ENCODE results near the gene DPY30. TPM values are rescaled to one million over a fixed set of nuclear protein-coding genes. Genes with fewer than 3 reads are reported as not detected.
A peak's percentile ranks its signal among the peaks of the same experiment; 100 is the strongest.

DPY30 gene
- 125 TPM for polyA plus RNA-seq (2013, experiment 1 of 2)
- polyA plus RNA-seq (2013, experiment 2 of 2): 147 TPM

DNA sequence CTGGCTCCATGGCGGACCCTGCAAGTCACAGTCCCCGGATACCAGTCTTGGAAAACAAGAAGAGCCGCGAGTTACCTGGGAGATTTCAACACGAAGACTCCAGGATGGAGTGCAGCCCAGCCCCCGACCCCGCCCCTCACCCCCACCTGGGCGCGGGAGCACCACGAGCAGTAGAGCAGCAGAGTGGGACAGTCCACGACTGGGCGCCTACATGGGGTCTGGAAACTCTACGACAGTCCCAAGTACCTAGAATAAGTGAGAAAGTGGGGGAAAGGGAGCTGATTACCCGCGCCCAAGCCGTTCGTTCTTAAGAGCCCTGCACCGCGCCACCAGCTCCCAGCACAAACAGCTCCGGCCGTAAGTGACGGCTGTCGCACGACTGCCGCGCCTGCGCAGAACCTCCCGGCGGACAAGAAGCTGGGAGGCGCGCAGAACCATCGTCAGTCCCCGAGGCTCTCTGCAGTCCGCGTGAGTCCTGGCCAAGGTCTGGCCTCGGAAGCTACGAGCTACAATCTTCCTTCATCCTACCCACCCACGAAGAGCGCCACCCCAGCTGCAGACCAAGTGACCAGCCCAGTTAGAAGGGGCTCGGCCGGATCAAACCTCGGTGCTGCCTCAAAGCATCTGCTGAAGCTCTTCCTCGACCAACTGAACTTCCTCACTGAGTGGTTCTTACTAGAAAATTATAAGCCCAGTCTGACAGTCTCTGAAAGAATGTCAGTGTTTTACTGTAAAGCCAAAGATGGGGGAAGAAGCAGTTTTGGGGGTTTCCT, at the start of gene DPY30:
DPY30 (minus strand) TSS at position 359 of the 773 bp plus-strand sequence; CDS start at position 10, 349 bp downstream.
- WGBS, 2 experiments (ENCODE audit: insufficient coverage in 2 of 2): 0% methylated on average over 29 to 35 of the region's 43 CpGs
- Histone ChIP-seq H3K4me1 (ENCODE audit: control insufficient read depth, insufficient read depth, low read length, poor library complexity, severe bottlenecking) (no peaks in the 10 kb centered on the region), H3K27ac (ENCODE audit: low read depth, low read length, severe bottlenecking) (peak within 1 kb of the TSS; percentile 86), H3K9me3 (ENCODE audit: control insufficient read depth, low read length) (no peaks in the 10 kb centered on the region), H3K36me3 (ENCODE audit: control insufficient read depth, insufficient read depth, low read length) (peaks cover 31% of the 10 kb centered on the region), H3K4me3 (ENCODE audit: extremely low read depth, insufficient read depth, low read length, poor library complexity, severe bottlenecking) (peak within 1 kb of the TSS; percentile 89)

DNA sequence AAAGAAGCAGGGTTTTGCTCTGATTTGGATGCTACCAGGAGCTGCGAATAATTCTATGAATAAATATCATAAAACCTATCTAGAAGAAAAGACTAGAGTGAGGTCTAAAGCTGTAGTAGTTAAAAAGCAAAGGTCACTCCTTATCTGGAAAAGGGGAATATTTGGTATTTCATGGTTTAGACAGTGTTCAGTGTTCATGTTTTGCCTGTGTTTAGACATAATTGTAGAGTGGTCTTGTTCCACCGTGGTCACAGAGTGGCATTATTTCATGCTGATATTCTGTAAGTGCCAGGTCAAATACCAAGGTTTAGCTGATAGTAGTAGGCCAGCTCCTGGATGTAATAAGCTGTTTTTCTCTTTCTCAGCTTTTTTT, 34.5 kb upstream of the DPY30 start:
- Histone ChIP-seq H3K4me3 (ENCODE audit: extremely low read depth, insufficient read depth, low read length, poor library complexity, severe bottlenecking) (no peak overlapping the region), H3K4me1 (ENCODE audit: control insufficient read depth, insufficient read depth, low read length, poor library complexity, severe bottlenecking) (no peaks in the 10 kb centered on the region), H3K36me3 (ENCODE audit: control insufficient read depth, insufficient read depth, low read length) (peaks cover 13% of the 10 kb centered on the region), H3K27ac (ENCODE audit: low read depth, low read length, severe bottlenecking) (no peak overlapping the region), H3K9me3 (ENCODE audit: control insufficient read depth, low read length) (no peaks in the 10 kb centered on the region)
- 100% methylated on average over 1 of the region's 2 CpGs for WGBS, 2 experiments (ENCODE audit: insufficient coverage in 2 of 2)

DNA sequence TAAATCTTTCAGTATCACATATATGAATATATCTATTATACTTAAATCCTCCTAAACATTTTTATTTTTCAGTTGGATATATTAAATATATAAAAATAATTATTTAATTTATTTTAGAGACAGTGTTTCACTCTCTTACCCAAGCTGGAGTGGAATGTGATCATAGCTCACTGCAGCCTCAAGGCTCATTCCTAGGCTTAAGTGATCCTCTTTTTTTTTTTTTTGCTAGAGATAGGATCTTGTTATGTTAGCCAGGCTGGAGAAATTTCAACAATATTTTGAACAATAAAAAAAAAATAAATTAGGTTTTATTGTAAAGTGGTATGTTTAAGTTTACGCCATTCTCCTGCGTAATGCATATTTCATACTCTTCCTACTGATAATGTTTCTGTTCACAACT, 27.9 kb upstream of the DPY30 start:
- no peaks in the 10 kb centered on the region for H3K9me3 ChIP-seq (ENCODE audit: control insufficient read depth, low read length)
- no peak overlapping the region for H3K27ac ChIP-seq (ENCODE audit: low read depth, low read length, severe bottlenecking)
- no CpG with 5 or more reads among the region's 2 CpGs for WGBS, 2 experiments (ENCODE audit: insufficient coverage in 2 of 2)
- H3K4me1 ChIP-seq (ENCODE audit: control insufficient read depth, insufficient read depth, low read length, poor library complexity, severe bottlenecking): peaks cover 7% of the 10 kb centered on the region
- no peak overlapping the region for H3K4me3 ChIP-seq (ENCODE audit: extremely low read depth, insufficient read depth, low read length, poor library complexity, severe bottlenecking)
- H3K36me3 ChIP-seq (ENCODE audit: control insufficient read depth, insufficient read depth, low read length): peaks cover 9% of the 10 kb centered on the region

DNA sequence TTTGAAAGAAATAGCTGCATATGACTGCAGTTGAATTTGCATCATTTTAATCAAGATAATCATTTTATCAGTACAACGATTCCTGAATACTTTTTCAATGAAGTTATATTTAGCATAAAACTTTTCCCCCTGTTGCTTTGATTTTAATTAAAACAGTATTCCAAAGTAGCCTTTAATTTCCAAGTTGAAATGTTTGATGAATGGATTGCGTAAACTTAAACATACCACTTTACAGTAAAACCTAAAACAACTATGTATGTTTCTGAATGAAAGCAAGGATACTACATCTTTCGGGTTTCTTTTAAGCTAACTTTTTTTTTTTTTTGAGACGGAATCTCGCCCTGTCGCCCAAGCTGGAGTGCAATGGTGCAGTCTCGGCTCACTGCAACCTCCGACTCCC, 25.1 kb upstream of the DPY30 start:
- no peaks in the 10 kb centered on the region for H3K36me3 ChIP-seq (ENCODE audit: control insufficient read depth, insufficient read depth, low read length)
- H3K27ac ChIP-seq (ENCODE audit: low read depth, low read length, severe bottlenecking): no peak overlapping the region
- peaks cover 7% of the 10 kb centered on the region for H3K4me1 ChIP-seq (ENCODE audit: control insufficient read depth, insufficient read depth, low read length, poor library complexity, severe bottlenecking)
- H3K4me3 ChIP-seq (ENCODE audit: extremely low read depth, insufficient read depth, low read length, poor library complexity, severe bottlenecking): peak overlapping the region; percentile 68
- WGBS, 2 experiments (ENCODE audit: insufficient coverage in 2 of 2): 92 to 93% methylated on average over 3 to 6 of the region's 8 CpGs
- H3K9me3 ChIP-seq (ENCODE audit: control insufficient read depth, low read length): no peaks in the 10 kb centered on the region

DNA sequence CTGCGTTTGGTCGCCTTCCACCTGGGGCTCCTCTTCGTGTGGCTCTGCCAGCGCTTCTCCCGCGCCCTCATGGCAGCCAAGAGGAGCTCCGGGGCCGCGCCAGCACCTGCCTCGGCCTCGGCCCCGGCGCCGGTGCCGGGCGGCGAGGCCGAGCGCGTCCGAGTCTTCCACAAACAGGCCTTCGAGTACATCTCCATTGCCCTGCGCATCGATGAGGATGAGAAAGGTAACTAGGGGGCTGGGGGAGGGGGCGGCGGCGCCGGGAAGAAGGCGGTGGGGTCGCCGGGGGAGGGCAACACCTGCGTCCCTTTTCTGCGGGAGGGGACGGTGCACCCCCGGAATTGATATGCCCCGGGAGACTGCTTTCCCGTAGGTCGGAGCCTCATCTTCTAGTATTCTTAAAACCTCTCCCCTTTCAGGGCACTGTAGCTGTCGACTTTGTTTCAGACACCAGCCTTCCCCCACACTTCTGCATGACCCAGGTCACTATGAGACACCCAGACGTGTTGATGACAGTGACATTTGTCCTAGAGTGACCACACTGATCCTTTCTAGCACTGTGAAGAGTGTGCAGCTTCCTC, 24.5 kb upstream of the DPY30 start:
- H3K36me3 ChIP-seq (ENCODE audit: control insufficient read depth, insufficient read depth, low read length): no peaks in the 10 kb centered on the region
- peak overlapping the region; percentile 90 for H3K27ac ChIP-seq (ENCODE audit: low read depth, low read length, severe bottlenecking)
- 0 to 1% methylated on average over 16 to 34 of the region's 40 CpGs for WGBS, 2 experiments (ENCODE audit: insufficient coverage in 2 of 2)
- H3K4me3 ChIP-seq (ENCODE audit: extremely low read depth, insufficient read depth, low read length, poor library complexity, severe bottlenecking): peak overlapping the region; percentile 68
- H3K9me3 ChIP-seq (ENCODE audit: control insufficient read depth, low read length): no peaks in the 10 kb centered on the region
- H3K4me1 ChIP-seq (ENCODE audit: control insufficient read depth, insufficient read depth, low read length, poor library complexity, severe bottlenecking): peaks cover 7% of the 10 kb centered on the region

DNA sequence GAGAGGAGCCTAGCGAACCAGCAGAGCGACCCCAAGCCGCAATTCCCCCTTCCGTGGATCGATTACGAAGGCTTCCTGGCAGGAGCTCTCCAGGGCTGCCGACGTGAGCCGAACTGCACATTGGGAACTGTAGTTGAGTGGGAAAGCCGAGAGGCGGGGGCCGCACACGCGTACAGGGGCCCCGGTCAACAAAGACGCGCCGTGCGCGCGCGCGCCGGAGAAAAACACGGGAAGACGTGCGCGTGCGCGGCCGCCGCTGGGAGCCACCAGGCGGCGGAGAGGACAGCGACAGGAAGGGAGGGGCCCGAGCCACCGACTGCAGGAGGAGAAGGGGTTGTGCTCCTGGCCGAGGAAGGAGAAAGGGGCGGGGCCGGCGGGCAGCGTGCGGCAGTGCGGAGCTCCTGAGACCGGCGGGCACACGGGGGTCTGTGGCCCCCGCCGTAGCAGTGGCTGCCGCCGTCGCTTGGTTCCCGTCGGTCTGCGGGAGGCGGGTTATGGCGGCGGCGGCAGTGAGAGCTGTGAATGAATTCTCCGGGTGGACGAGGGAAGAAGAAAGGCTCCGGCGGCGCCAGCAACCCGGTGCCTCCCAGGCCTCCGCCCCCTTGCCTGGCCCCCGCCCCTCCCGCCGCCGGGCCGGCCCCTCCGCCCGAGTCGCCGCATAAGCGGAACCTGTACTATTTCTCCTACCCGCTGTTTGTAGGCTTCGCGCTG, 23.9 kb upstream of the DPY30 start, which contains the start of gene SPAST:
SPAST (plus strand) TSS at position 247 of the 711 bp plus-strand sequence; CDS start at position 523, 276 bp downstream.
- H3K4me3 ChIP-seq (ENCODE audit: extremely low read depth, insufficient read depth, low read length, poor library complexity, severe bottlenecking): peak within 1 kb of the TSS; percentile 68
- no peaks in the 10 kb centered on the region for H3K36me3 ChIP-seq (ENCODE audit: control insufficient read depth, insufficient read depth, low read length)
- peak within 1 kb of the TSS; percentile 90 for H3K27ac ChIP-seq (ENCODE audit: low read depth, low read length, severe bottlenecking)
- 0 to 1% methylated on average over 33 to 50 of the region's 79 CpGs for WGBS, 2 experiments (ENCODE audit: insufficient coverage in 2 of 2)
- H3K9me3 ChIP-seq (ENCODE audit: control insufficient read depth, low read length): no peaks in the 10 kb centered on the region
- peaks cover 7% of the 10 kb centered on the region for H3K4me1 ChIP-seq (ENCODE audit: control insufficient read depth, insufficient read depth, low read length, poor library complexity, severe bottlenecking)

DNA sequence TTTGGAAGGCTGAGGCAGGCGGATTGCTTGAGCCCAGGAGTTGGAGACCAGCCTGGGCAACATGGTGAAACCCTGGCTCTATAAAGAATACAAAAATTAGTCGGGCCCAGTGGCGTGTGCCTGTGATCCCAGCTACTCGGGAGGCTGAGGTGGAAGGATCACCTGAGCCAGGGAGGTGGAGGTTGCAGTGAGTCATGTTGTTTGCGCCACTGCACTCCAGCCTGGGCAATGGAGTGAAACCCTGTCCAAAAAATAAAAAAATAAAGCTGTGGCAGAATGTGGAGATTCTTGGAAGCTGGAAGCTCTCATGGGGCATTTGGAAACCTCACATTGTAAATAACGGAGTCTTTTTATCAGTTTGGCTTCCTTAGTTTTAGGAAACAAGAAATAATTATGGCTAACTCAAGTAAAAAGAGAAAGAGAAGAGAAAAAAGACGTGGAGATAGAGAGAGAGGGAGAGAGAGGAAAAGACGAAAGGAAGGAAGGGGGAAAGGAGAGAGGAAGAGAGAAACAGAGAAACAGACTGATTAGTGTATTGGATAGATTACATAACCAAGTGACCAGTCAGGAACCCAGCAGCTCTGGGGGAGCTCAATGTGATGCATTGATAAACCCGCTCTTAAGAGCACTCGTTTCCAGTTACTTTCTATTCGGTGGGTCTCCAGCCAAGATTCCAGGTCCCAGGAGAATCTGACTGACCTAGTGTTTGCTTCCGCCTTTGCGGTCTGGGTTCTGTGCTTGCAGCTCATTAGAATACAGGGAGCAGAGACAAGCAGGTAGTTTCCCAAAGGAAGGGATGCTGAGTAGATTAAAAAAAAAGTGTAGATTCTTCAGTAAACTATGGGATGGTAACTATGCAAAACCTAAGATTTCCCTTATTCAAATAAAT, 22.6 kb upstream of the DPY30 start:
- H3K4me3 ChIP-seq (ENCODE audit: extremely low read depth, insufficient read depth, low read length, poor library complexity, severe bottlenecking): peak overlapping the region; percentile 68
- H3K27ac ChIP-seq (ENCODE audit: low read depth, low read length, severe bottlenecking): no peak overlapping the region
- no peaks in the 10 kb centered on the region for H3K36me3 ChIP-seq (ENCODE audit: control insufficient read depth, insufficient read depth, low read length)
- peaks cover 10% of the 10 kb centered on the region for H3K4me1 ChIP-seq (ENCODE audit: control insufficient read depth, insufficient read depth, low read length, poor library complexity, severe bottlenecking)
- 66 to 74% methylated on average over 12 to 13 of the region's 13 CpGs for WGBS, 2 experiments (ENCODE audit: insufficient coverage in 2 of 2)
- no peaks in the 10 kb centered on the region for H3K9me3 ChIP-seq (ENCODE audit: control insufficient read depth, low read length)

DNA sequence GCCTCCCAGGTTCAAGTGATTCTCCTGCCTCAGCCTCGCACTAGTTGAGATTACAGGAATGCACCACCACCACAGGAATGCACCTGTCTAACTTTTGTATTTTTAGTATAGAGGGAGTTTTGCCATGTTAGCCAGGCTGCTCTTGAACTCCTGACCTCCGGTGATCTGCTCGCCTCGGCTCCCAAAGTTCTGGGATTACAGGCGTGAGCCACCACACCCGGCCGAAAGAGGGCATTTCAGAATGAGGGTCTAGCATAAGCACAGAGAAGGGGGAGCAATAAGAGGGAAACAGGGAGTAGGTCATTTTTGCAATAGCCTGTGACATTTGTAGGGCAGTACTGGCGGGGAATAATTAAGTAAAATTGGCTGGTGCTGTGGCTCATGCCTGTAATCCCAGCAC, 21.8 kb upstream of the DPY30 start:
- Histone ChIP-seq H3K9me3 (ENCODE audit: control insufficient read depth, low read length) (no peaks in the 10 kb centered on the region), H3K36me3 (ENCODE audit: control insufficient read depth, insufficient read depth, low read length) (no peaks in the 10 kb centered on the region), H3K4me1 (ENCODE audit: control insufficient read depth, insufficient read depth, low read length, poor library complexity, severe bottlenecking) (peaks cover 10% of the 10 kb centered on the region), H3K27ac (ENCODE audit: low read depth, low read length, severe bottlenecking) (no peak overlapping the region), H3K4me3 (ENCODE audit: extremely low read depth, insufficient read depth, low read length, poor library complexity, severe bottlenecking) (no peak overlapping the region)
- WGBS, 2 experiments (ENCODE audit: insufficient coverage in 2 of 2): 91 to 97% methylated on average over 7 to 8 of the region's 8 CpGs

DNA sequence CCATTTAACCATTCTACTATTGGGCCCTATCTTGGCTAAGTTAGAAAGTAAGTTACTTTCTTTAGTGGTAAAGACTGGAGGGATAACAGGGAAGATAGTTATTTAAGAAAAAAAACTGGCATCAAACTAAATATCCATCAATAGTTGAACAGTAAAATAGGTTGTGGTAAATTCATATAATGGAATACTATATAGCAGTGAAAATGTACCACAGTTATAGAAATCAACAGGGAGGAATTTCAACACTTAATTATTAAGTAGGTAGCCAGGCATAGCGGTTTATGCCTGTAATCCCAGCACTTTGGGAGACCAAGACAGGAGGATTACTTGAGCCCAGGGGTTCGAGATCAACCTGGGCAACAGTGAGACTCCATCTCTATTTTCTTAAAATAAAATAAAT, 20.7 kb upstream of the DPY30 start:
- H3K36me3 ChIP-seq (ENCODE audit: control insufficient read depth, insufficient read depth, low read length): no peaks in the 10 kb centered on the region
- WGBS, 2 experiments (ENCODE audit: insufficient coverage in 2 of 2): no CpG with 5 or more reads among the region's 2 CpGs

GRCh38 chr2:32058130-32058529, 18.5 kb upstream of the DPY30 start:
- H3K4me3 ChIP-seq (ENCODE audit: extremely low read depth, insufficient read depth, low read length, poor library complexity, severe bottlenecking): no peak overlapping the region
- H3K27ac ChIP-seq (ENCODE audit: low read depth, low read length, severe bottlenecking): no peak overlapping the region
- no CpG with 5 or more reads among the region's 2 CpGs for WGBS, 2 experiments (ENCODE audit: insufficient coverage in 2 of 2)
- H3K9me3 ChIP-seq (ENCODE audit: control insufficient read depth, low read length): no peaks in the 10 kb centered on the region
- H3K4me1 ChIP-seq (ENCODE audit: control insufficient read depth, insufficient read depth, low read length, poor library complexity, severe bottlenecking): peaks cover 3% of the 10 kb centered on the region
- H3K36me3 ChIP-seq (ENCODE audit: control insufficient read depth, insufficient read depth, low read length): no peaks in the 10 kb centered on the region

More for the DNA sequence above, 20.7 kb upstream of the DPY30 start:
- peaks cover 10% of the 10 kb centered on the region for H3K4me1 ChIP-seq (ENCODE audit: control insufficient read depth, insufficient read depth, low read length, poor library complexity, severe bottlenecking)
- no peak overlapping the region for H3K4me3 ChIP-seq (ENCODE audit: extremely low read depth, insufficient read depth, low read length, poor library complexity, severe bottlenecking)
- no peak overlapping the region for H3K27ac ChIP-seq (ENCODE audit: low read depth, low read length, severe bottlenecking)
- no peaks in the 10 kb centered on the region for H3K9me3 ChIP-seq (ENCODE audit: control insufficient read depth, low read length)
